Gastrocnemius medialis (tissue), 4 donors: ENCODE measurements around the gene AK8. TPM values are rescaled to one million over a fixed set of nuclear protein-coding genes. Genes with fewer than 3 reads are reported as not detected.

Experiments
- ATAC-seq, 2 donors: fragments of 150-250 bp; one replicate each; pipeline ENCODE4 v1.9.1; 2016
- DNase-seq, 2 donors: peaks; one replicate each; pipeline ENCODE4 v3.0.0-alpha.2; 2019
- H3K27ac ChIP-seq, 4 donors: fragments of 200-600 bp; sonication (generic); 1 replicate in 1 of 4; 2 replicates in 3 of 4; pipeline ENCODE4 v1.5.1; 2016 to 2018; ENCODE audit warnings: mild to moderate bottlenecking in 2 of 4, moderate library complexity in 1 of 4
- H3K27me3 ChIP-seq, 3 donors: fragments of 200-600 bp; sonication (generic) in 2 of 3; 1 replicate in 1 of 3; 2 replicates in 2 of 3; pipeline versions ENCODE4 v1.5.1 to v1.6.0; 2016 to 2019; ENCODE audit warnings: mild to moderate bottlenecking in 1 of 3, moderate library complexity in 1 of 3
- H3K36me3 ChIP-seq, 2 donors: fragments of 200-600 bp; sonication (generic) in 1 of 2; one replicate each; pipeline ENCODE4 v1.5.1; 2017 to 2018
- H3K4me1 ChIP-seq, 2 donors: fragments of 200-600 bp; sonication (generic) in 1 of 2; one replicate each; pipeline ENCODE4 v1.5.1; 2016 to 2017; ENCODE audit warnings: mild to moderate bottlenecking in 2 of 2
- H3K4me3 ChIP-seq, 4 donors: fragments of 200-600 bp; sonication (generic) in 3 of 4; 1 replicate in 1 of 4; 2 replicates in 3 of 4; pipeline ENCODE4 v1.5.1; 2016 to 2019; ENCODE audit warnings: mild to moderate bottlenecking in 2 of 4
- H3K9me3 ChIP-seq, 3 donors: fragments of 200-600 bp; sonication (generic) in 2 of 3; 1 replicate in 1 of 3; 2 replicates in 2 of 3; pipeline ENCODE4 v1.5.1; 2016 to 2019
- CTCF ChIP-seq, 5 experiments: fragments of 450-650 bp in 3 of 5; fragments of 200-600 bp in 2 of 5; sonication (generic) in 2 of 5; IDR thresholded peaks in 4 of 5; conservative IDR thresholded peaks in 1 of 5; 1 replicate in 4 of 5; 2 replicates in 1 of 5; pipeline ENCODE4 v1.5.1; 2016 to 2019; ENCODE audit warnings: antibody characterized with exemption in 5 of 5, mild to moderate bottlenecking in 3 of 5, moderate library complexity in 3 of 5
- POLR2A ChIP-seq, 2 donors: fragments of 450-650 bp; IDR thresholded peaks; one replicate each; pipeline ENCODE4 v1.6.1; 2017; ENCODE audit warnings: antibody characterized with exemption in 2 of 2, mild to moderate bottlenecking in 2 of 2, moderate library complexity in 2 of 2
- in situ Hi-C, 4 donors: fragments of 200-750 bp; cut with MboI; loops; one replicate each; pipeline versions ENCODE4 v1.15.0 to v1.8.0; 2017; ENCODE audit warnings: low sequenced_read_pairs in 4 of 4
- intact Hi-C: fragments of 100-400 bp; cut with DNase I; formaldehyde crosslinking; loops from one replicate; pipeline ENCODE4 v1.15.1; 2023; ENCODE audit warnings: low total_unique reads
- total RNA-seq, 4 donors: library from RNA; depleted of rRNA; stranded (reverse); fragments of >200 nt; gene quantifications; one replicate each; pipeline versions ENCODE4 v1.1.0 to v1.2.3, GENCODE V29; 2016

The AK8 gene
- total RNA-seq, 4 donors from 2014 or later, result not detected

GRCh38 chr9:132745756-132746709 lies 132.1 kb downstream of the AK8 start:
- no peak overlapping the region for H3K4me3 ChIP-seq
- TF ChIP-seq CTCF (IDR thresholded peaks at IDR 0.05 in 4 of 5, conservative IDR thresholded peaks at IDR 0.05 in 1 of 5), result no peak
- ATAC-seq (no peak), DNase-seq (no peak)
- no peak overlapping the region for H3K27ac ChIP-seq
- no peaks in the 10 kb centered on the region for H3K9me3 ChIP-seq
- no peaks in the 10 kb centered on the region for H3K4me1 ChIP-seq
- in situ Hi-C loops, result no loop called here
- H3K36me3 ChIP-seq, result no peaks in the 10 kb centered on the region
- peaks cover 38 to 43% (median 39%) of the 10 kb centered on the region in 3 donors for H3K27me3 ChIP-seq
- intact Hi-C loops, result no loop called here

- no peak overlapping the region for H3K4me3 ChIP-seq
- no peak for ATAC-seq
Observed at GRCh38 chr9:132744881-132745755, 133.0 kb downstream of the AK8 start.

GRCh38 chr9:132743931-132744479 lies 134.1 kb downstream of the AK8 start:
- no peak for ATAC-seq
- TF ChIP-seq CTCF (IDR thresholded peaks at IDR 0.05 in 4 of 5, conservative IDR thresholded peaks at IDR 0.05 in 1 of 5), result no peak
- no peak for TF ChIP-seq POLR2A (IDR thresholded peaks at IDR 0.05)

More at GRCh38 chr9:132744881-132745755, 133.0 kb downstream of the AK8 start:
- H3K27ac ChIP-seq, result no peak overlapping the region
- peaks cover 43 to 45% (median 44%) of the 10 kb centered on the region in 3 donors for H3K27me3 ChIP-seq
- no peaks in the 10 kb centered on the region for H3K4me1 ChIP-seq
- in situ Hi-C loops, result no loop called here
- no peaks in the 10 kb centered on the region for H3K9me3 ChIP-seq
- DNase-seq, result no peak
- H3K36me3 ChIP-seq, result no peaks in the 10 kb centered on the region
- intact Hi-C loops, result no loop called here
- no peak for TF ChIP-seq CTCF (IDR thresholded peaks at IDR 0.05 in 4 of 5, conservative IDR thresholded peaks at IDR 0.05 in 1 of 5)

GRCh38 chr9:132742821-132743311 lies 135.2 kb downstream of the AK8 start:
- no peaks in the 10 kb centered on the region for H3K9me3 ChIP-seq
- TF ChIP-seq POLR2A (IDR thresholded peaks at IDR 0.05) (no peak), CTCF (IDR thresholded peaks at IDR 0.05 in 4 of 5, conservative IDR thresholded peaks at IDR 0.05 in 1 of 5) (no peak)
- no peaks in the 10 kb centered on the region for H3K4me1 ChIP-seq
- H3K27ac ChIP-seq, result no peak overlapping the region
- in situ Hi-C loops, result no loop called here
- H3K4me3 ChIP-seq, result no peak overlapping the region
- H3K27me3 ChIP-seq, result peaks cover 45 to 48% (median 47%) of the 10 kb centered on the region in 3 donors
- intact Hi-C loops, result no loop called here
- DNase-seq (no peak), ATAC-seq (no peak)
- no peaks in the 10 kb centered on the region for H3K36me3 ChIP-seq

More at GRCh38 chr9:132743931-132744479, 134.1 kb downstream of the AK8 start:
- in situ Hi-C loops (no loop called here), intact Hi-C loops (no loop called here)
- Histone ChIP-seq H3K4me1 (no peaks in the 10 kb centered on the region), H3K27me3 (peaks cover 45 to 47% (median 47%) of the 10 kb centered on the region in 3 donors), H3K4me3 (no peak overlapping the region), H3K27ac (no peak overlapping the region), H3K9me3 (no peaks in the 10 kb centered on the region), H3K36me3 (no peaks in the 10 kb centered on the region)
- DNase-seq, result no peak
